Measurements from ENCODE around the gene ZXDC.

Gene ZXDC

DNA sequence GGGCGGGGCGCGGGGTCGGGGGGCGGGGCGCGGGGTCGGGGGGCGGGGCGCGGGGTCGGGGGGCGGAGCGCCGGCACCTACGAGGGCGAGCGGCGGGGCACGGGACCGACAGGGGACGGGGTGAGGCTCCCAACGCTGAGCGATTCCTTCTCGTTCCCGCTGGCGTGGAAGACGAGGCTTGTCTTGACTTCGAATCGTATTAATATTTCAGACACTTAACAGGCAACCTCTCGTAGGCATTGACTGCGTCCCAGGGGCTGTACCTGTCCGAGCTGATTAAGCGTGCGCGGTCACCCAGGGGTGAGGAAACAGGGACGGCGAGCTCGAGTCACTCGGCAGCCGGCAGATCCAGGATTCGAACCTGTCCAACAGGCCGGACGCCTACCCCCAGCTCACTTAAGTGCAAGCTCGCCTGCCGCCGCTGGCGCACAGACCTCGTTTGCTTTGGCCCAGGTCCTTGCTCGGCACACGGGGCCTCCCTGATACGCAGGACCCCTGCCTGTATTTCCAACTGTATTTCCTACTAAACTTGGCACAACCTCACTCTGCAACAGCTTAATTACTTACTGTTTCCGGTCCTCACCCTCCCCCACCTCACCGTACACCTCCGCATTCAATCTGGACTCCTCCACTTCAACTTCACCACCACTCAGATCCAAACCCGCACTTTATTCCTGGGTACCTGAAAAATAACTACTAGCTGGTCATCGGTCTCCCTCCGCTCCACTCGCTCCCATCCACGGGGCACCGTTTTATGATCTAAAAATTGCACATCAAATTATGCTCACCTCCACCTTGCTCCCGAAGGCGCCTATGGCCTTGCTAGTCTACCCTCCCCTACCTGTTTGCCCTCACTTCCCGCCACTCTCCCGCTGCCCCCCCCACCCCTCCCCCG, 722 bp upstream of the ZXDC start:
- in situ Hi-C loops (cut with MboI; ENCODE audit: low sequenced_read_pairs), result no loop called here

DNA sequence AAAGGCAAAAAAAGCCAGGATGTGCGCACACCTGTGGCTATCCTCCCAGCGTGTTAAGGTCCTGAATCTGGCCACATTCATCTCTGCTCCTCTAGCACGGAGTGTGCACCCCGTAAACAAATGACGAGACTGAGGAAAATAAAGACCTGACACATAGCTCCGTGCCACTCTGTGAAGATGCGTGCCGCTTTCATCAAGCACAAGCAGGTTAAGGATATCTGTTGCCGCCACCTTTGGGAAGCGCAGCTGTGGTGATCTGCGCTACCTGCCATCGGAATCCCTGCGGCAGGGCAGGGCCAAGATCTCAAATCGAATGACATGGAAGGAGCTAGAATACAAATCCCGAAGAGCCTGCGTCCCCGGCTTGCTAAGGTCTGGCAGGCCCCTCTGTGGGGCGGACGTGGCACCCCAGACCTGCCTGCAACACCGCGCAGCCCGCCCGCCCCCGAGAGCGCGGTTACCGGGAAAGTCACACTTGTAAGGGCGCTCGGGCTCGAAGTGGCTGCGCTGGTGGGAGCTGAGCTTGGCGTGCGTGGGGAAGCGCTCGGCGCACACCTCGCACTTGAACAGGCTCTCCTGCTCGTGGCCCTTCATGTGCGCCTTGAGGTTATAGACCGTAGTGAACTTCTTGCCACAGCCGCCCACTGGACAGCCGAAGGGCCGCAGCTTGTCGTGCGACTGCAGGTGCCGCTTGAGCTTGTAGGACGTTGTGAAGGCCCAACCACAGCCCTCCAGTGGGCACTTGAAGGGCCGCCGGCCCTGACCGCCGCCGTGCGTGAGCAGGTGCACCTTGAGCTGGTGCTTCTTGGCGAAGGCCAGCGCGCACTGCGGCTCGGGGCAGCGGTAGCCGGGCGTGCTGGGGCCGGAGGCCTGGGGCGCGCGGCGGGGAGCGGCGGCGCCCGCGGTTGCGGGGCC, 936 bp downstream of the ZXDC start:
- in situ Hi-C loops (cut with MboI; ENCODE audit: low sequenced_read_pairs), result no loop called here

DNA sequence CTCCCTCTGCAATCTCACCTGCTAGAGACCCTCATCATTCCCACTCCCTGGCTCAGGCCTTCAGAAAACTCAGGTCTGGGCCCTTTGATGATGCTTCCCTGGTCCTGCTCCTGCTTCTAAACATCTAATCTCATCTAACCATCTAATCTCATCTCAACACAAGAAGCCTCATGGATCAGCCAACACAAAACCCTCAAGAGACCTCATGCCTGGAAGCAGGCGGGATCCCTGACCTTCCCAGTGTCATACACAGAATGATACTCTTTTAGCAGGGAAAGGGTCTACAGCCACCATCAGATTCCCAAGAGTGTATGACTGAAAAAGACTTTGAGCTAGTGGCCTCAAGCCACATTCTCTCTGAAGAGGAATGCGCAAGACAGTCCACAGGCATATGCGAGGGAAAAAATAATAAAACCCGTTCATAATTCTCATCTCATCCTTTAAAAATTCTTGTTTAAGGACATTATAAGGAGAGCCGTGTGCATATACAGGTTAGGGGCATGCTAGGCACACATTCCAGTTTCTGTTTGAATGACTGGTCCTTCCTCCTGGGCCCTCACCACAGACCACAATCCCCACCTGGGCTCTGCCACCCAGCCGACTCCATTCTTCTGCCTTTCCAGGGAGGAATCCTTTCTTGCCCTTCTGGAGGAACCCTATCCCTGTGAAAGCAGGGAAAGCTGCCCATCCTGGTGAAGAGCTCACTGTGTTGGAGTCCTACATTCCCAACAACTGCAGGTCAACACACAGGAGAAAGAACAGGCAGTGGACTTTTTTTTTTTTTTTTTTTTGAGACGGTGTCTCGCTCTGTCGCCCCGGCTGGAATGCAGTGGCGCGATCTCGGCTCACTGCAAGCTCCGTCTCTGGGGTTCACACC, 2.2 kb downstream of the ZXDC start:
- in situ Hi-C loops (cut with MboI; ENCODE audit: low sequenced_read_pairs), result no loop called here

DNA sequence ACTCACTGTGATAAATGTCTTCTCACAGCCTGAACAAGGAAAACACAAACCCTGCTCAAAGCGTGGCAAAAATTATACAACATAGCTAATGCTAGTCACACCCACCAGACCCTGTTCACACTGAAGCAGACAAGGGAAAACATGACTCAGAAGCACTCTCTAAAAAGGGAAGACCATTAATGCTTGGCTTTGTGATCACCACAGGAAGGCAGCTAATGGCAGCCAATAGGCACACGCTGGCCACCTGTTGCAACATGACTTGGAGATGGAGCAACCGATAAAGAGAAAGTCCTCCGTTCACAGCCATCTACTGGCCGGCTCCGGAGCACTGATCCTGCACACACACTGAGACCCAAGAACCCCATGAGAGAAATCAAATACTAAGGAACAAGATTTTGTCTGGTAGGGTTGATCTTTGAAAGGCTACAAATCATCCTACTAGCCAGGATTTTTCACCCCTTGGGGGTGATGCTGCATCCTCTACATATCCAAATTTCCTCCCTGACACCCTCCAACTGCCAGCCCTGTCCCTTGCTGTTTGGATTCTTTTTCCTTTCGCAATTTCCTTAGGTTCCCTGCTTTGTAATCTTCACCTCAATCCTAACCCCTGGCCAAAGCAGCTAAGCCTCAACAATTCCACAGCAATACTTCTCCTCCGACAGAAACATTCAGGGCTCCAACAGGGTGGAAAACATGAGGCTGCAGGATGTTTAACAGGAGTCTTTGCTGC, 3.2 kb downstream of the ZXDC start:
- in situ Hi-C loops (cut with MboI; ENCODE audit: low sequenced_read_pairs), result no loop called here

DNA sequence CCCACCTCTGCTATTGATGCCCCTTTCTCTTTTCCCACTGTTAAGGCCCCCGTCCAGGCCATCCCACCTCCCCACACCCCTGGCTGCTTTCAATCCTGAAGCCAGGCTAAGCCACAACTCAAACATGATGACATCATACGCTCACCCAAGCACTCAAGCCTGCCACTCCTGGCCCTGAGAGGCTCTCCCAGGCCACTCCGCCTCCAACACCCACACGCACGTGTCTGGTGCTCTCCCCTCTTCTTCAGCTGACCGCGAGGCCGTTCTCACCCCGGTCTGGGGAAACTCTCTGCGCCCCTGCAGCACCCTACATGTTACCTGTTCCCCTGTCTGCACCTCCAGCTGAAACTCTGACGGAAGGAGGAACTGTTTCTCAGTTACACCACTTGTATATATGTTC, 6.2 kb downstream of the ZXDC start:
- in situ Hi-C loops (cut with MboI; ENCODE audit: low sequenced_read_pairs), result no loop called here

DNA sequence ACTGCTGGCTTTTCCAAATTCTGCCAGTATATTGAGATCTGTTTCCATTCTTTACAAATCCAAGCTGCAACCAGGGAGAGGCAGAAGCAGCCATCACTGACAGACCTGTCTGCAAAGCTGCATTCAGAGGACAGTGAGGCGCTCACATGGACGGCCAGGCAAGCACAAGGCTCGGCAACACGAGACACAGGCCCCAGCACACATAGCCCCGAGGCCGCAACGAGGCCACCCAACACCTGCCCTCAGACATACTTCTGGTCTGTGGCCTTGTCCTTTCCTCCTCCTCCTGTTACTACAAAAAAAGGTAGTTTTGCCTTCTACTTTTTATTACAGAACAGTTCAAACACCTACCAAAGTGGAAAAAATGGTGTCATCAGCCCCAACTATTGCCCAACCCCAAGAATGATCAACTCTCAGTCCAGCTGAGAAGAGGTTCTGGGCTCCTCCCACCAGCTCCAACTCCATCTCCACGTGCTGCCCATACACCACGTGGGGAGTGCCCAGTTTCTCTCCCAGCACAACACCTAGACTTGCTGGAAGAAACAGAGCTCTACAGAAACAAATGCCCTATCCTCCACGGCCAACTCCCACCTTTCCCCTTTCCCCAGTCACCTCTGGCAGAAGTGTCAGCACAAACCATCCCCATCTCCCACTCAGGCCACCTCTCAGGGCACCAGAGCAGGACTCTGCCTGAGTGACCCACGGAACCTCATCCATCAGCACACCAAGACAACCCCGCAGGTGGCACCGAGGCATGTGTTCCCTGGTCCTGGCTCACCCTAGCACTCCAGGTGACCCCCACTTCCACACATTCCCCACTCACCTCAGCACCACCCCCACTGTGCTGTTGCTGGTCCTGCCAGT, 7.4 kb downstream of the ZXDC start:
- in situ Hi-C loops (cut with MboI; ENCODE audit: low sequenced_read_pairs), result no loop called here

DNA sequence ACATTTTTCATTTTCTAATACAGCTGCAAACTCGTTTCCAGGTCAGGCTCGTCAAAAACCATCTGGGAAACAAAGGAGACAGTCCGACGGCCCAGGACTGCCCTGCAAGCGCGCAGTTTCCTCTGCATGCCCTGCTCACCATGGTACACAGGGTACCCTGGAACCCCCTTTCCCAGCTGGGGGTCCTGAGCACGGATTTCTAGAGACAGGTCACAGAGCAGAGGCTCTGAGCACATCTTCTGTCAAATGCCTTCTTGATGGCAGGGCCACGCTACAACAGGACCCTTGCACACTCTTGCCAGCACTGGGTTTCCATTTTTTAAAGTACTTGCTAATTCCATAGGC, 8.1 kb downstream of the ZXDC start:
- in situ Hi-C loops (cut with MboI; ENCODE audit: low sequenced_read_pairs), result no loop called here

DNA sequence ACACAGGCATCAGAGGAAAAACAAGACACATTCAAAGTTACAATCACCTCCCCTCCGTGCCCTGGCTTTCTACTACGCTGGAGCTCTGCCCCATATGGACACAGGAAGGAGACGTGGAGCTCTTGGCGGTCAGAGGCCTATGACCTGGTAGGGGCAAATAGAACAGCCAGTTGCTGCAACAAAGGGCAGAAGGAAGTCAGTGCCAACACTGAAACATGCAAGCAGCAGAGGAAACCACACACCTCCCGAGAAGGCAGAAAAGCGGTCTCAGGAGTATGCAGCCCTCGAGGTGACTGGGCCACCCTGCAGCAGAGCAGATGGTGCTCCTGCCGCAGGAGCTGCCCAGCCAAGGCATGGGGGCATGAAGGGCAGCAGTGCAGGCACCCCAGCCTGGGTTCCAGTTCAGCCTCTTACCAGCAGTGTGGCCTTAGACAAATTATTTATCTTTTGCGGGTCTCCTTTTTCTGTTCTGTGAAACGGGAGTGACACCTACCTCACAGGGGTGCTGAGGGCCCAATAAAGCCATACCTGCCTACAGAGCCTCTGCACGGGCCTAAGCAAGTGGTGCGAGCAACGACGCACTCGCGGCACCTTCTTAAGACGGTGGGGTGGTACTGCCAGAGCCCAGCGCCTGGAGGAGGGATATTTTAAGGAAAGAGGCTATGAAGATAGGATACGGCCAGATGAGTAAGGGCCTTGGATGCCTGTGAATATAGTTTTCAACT, 8.6 kb downstream of the ZXDC start:
- in situ Hi-C loops (cut with MboI; ENCODE audit: low sequenced_read_pairs), result no loop called here

DNA sequence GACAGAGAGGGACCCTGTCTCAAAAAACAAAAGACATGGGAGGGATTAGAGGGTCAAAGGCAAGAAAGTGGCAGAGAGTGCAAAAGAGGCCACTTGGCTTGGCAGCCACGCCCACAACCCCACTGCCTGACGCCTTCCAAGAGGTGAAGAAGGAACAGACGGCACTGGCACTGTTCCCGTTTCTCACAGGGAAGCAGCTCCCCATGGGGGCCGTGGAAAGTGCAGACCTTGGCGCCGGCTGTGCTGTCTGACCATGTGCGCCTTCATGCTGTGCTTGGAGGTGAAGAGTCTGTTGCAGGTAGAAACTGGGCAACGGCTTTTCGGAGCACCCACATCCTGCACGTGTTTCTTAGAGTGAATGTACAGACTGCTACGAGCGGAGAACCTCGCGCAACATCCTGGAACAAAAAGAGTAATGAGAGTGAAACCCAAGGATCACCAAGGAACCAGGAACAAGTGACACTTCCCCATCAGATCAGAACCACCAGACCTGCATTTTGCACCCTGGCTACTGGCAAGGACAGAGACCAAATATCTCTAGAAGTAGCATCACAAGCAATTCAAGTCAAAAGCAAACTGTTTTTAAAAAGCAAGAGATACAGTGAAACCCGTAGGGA, 9.7 kb downstream of the ZXDC start:
- in situ Hi-C loops (cut with MboI; ENCODE audit: low sequenced_read_pairs), result no loop called here

DNA sequence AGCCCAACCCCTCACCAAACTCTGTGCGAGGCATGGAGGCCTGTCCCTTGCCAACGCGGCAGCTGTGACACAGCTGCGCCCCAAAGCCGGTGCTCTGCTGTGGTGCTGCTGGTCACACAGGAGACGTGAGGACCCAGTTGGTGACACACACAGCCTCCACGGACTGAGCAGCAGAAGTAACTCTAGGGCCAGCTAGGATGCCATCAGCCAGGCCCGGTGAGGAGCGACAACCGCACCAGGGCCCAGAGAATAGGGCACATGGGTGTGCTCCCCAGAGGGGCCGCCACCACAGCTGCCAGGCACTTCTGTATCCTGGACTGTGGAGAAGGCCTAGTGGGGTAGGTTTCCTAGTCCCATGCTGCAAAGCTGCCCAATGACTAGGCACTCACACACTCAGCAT, 10.7 kb downstream of the ZXDC start:
- in situ Hi-C loops (cut with MboI; ENCODE audit: low sequenced_read_pairs), result no loop called here

DNA sequence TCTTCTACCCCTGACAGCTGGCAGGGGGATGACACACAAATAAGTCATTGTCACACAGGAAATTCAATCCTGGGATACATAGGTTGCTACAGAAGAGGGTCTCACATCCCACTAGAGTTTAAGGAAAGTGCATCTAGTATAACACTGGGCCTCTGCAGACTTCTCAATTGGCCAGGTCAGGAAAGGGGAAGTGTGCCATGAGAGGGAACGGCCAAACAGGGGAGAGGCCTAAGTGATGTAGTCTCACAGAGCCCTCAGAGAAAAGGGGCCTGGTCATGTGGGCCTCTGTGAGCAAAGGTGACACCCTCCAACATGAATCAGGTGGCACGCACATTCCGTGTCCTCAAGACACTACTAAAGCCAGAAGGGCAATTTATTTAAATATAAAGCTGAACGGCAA, 11.2 kb downstream of the ZXDC start:
- in situ Hi-C loops (cut with MboI; ENCODE audit: low sequenced_read_pairs), result no loop called here

DNA sequence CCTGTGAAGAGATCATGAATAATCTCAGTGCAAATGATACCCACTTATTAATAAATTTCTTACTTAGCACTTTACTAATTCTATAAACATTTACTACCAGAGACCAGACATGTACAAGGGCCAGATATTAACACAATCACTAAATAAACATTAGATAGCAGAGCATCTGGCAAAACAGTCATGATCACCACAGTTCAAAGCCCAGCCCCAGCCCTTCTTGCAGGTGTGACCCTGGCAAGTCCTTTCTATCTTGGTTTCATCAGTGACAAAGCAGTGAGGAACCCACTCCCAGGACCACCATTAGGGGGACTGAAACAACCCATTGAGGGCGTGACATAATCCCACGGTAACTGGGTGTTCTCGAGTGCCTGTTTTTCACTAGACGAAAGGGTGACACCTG, 11.6 kb downstream of the ZXDC start:
- in situ Hi-C loops (cut with MboI; ENCODE audit: low sequenced_read_pairs), result no loop called here

DNA sequence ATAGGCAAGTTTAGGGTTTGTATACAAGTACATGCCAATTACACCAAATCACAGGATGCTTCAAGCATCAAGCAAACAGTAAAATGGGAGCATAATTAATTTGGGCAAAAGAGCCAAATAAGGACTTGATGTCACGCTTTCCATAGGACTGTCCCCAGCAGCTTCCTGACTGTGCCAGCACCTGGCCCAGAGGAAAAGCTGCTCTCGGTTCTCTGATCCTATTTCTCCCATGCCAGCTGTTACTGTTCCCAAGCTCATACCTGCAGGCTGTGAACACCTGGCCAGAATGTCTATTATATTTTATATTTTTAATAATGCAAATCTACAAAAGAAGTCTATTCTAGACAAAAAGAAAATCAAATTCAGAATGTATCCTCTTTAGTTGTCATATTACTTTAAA, 12.2 kb downstream of the ZXDC start:
- in situ Hi-C loops (cut with MboI; ENCODE audit: low sequenced_read_pairs), result no loop called here

DNA sequence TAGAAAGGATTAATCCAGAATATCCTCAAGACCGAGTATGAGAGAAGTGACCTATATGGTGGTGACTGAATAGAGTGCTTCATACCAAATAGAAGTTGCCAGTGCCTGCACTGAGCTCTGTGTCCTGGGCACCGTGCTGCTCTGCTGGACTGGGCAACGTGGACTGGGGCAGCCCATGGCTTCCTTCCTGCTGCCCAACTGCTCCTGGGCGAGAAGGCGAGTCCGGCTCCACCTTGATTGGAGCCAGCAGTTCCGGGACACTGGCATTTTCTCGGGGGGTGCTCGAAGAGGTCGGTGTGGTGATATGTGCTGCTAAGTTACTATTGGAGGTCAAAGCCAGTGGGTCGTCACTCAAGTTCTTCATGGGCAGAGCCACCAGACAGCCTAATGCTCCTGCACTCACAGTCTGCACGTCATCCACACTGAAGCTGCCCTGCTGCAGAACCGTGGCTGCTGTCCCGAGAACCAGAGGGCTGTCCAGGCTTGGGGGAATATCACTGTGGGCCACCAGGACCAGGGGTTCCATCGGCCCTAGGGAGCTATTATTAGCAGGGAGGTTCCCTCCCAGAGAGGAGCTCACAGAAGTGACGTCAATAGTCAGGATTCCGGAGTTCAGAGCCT, 14.1 kb downstream of the ZXDC start:
- in situ Hi-C loops (cut with MboI; ENCODE audit: low sequenced_read_pairs), result no loop called here

DNA sequence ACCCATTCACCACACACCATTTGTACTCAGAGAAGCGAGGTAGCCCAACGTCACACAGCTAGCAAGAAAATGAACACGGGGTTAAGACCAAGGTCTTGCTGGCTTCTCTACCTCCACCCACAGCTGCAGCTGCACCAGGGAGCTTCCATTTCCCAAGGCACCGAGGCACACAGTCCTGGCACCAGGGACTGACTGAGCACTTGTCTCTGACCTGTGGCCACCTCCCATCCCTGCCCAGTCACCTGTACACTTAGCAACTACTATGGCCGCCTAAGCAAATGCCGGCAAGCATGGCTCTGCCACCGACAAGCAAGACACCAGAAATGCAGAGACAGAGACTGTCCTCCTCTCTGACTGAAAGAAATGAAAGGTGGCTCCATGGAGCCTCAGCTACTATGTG, 15.3 kb downstream of the ZXDC start:
- in situ Hi-C loops (cut with MboI; ENCODE audit: low sequenced_read_pairs), result no loop called here

DNA sequence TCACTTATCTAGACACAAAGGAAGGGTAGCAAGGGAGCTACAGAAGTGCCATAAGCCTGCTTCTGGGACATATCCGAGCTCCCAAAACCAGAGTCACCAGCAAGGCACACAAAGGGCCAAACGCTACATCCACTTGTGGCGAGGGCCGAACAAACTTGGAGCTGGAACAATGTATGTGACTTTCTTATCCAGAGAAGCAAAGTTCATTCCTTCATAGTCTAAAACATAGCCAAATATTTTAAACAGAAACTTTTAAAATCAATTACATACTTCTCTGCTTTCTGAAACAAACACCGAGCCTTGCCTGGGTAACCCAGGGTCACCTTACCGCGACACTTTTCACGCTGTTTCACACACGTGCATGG, 15.9 kb downstream of the ZXDC start:
- in situ Hi-C loops (cut with MboI; ENCODE audit: low sequenced_read_pairs), result no loop called here

DNA sequence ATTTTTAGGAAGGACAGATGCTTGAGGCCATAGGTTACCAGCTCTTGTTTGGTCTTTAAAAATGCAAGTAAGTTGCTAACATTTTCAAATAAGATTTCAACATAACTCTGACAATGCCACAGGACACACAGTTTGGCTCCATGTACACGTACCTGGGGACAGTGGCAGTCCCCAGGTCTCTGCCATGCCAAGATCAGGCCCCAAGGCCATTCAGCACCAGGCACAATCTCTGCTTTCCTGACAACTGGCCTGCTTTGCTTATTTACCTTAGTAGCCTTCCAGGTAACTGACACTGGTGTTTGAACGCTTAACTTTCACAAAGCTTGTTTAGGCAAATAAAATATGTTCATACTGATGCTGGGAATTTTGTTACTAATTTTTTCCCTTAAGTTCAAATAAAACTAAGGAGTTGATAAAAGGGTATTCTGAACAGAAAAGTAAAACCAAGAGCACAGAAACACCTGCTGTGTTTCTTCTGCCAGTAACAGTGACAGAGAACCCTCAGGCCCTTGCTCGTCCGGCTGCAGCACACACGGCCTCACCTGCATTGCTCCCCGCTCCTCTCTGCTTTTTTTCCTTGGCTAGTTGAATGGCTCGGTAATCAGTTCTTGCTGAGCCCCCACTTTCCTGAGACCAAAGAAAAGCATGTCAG, 16.5 kb downstream of the ZXDC start:
- in situ Hi-C loops (cut with MboI; ENCODE audit: low sequenced_read_pairs), result no loop called here

Data from hTERT RPE-1 (cell line).